Islet of Langerhans (tissue), 1 donor: ENCODE data around the gene CORIN.
A peak's percentile ranks its signal among the peaks of the same experiment; 100 is the strongest.

ENCODE experiments used
- FAIRE-seq: peaks from one replicate; lab custom pipeline; 2011; peaks lifted over from hg19 to GRCh38; lab: Jason Lieb, UNC

CORIN gene

GRCh38 chr4:47686294-47686872 lies 151.5 kb downstream of the CORIN start:
- no peak for FAIRE-seq

GRCh38 chr4:47675806-47676205 lies 162.1 kb downstream of the CORIN start:
- no peak for FAIRE-seq

GRCh38 chr4:47674144-47674543 lies 163.7 kb downstream of the CORIN start:
- no peak for FAIRE-seq

GRCh38 chr4:47672696-47673095 lies 165.2 kb downstream of the CORIN start:
- no peak for FAIRE-seq

- FAIRE-seq = no peak
These were observed 167.9 kb downstream of the CORIN start for GRCh38 chr4:47669946-47670345.

- FAIRE-seq = peak; percentile 96
These were observed 169.0 kb downstream of the CORIN start for GRCh38 chr4:47668810-47669408.

GRCh38 chr4:47668256-47668655 lies 169.6 kb downstream of the CORIN start:
- FAIRE-seq = no peak

- FAIRE-seq = no peak
These were observed 170.3 kb downstream of the CORIN start for GRCh38 chr4:47667552-47667951.

GRCh38 chr4:47664051-47664826 lies 173.6 kb downstream of the CORIN start:
- no peak for FAIRE-seq

GRCh38 chr4:47662975-47663374 lies 174.9 kb downstream of the CORIN start:
- FAIRE-seq = no peak

- FAIRE-seq = no peak
These were observed 176.1 kb downstream of the CORIN start for GRCh38 chr4:47661741-47662140.

- FAIRE-seq = no peak
These were observed 178.5 kb downstream of the CORIN start for GRCh38 chr4:47659342-47659741.

- FAIRE-seq = no peak
These were observed 182.7 kb downstream of the CORIN start for GRCh38 chr4:47654972-47655693.

GRCh38 chr4:47652092-47652491 lies 185.8 kb downstream of the CORIN start:
- no peak for FAIRE-seq

- no peak for FAIRE-seq
These were observed 186.6 kb downstream of the CORIN start for GRCh38 chr4:47651231-47651630.

- no peak for FAIRE-seq
These were observed 187.2 kb downstream of the CORIN start for GRCh38 chr4:47650584-47651130.

- FAIRE-seq = no peak
These were observed 190.3 kb downstream of the CORIN start for GRCh38 chr4:47647544-47647943.

- no peak for FAIRE-seq
These were observed 190.8 kb downstream of the CORIN start for GRCh38 chr4:47647029-47647428.

- no peak for FAIRE-seq
These were observed 191.5 kb downstream of the CORIN start for GRCh38 chr4:47646372-47646771.

GRCh38 chr4:47643845-47644244 lies 194.0 kb downstream of the CORIN start:
- no peak for FAIRE-seq

- FAIRE-seq = no peak
These were observed 194.7 kb downstream of the CORIN start for GRCh38 chr4:47642985-47643760.
